ENCODE data around the gene NCKAP5. TPM values are rescaled to one million over a fixed set of nuclear protein-coding genes. Genes with fewer than 3 reads are reported as not detected.
A peak's percentile ranks its signal among the peaks of the same experiment; 100 is the strongest.

NCKAP5 gene
- total RNA-seq, 6 donors from 2014 or later = 22.1 to 51.1 (median 41.4) TPM

DNA sequence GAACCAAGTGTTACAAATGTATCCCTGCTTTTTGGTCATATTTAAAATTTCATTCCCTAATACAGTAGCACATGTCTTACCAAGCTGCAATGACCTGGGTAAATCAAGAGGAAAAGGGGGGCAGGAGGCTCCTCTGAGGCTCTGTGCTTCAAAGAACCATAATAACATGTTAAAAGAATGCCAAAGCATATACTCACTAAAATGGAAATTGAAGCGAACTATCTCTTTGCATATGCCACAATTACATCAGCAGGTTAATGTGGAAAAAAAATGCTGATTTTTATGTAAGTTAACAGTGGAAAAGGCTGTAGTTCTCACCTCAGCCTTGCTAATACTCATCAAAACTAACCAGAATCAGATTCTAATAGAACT lies 37.5 kb upstream of the NCKAP5 start:
- no peak for ATAC-seq (ENCODE audit: low FRiP score in 2 of 2)
- 86 to 94% methylated on average over 1 of the region's 1 CpG for WGBS, 2 donors
- no peaks in the 10 kb centered on the region for H3K9me3 ChIP-seq
- no peak for DNase-seq
- H3K36me3 ChIP-seq = no peaks in the 10 kb centered on the region
- no peak overlapping the region for H3K27ac ChIP-seq
- TF ChIP-seq EP300 (IDR thresholded peaks at IDR 0.05) (no peak), POLR2AphosphoS5 (IDR thresholded peaks at IDR 0.05) (no peak), POLR2A (IDR thresholded peaks at IDR 0.05) (no peak)
- TF ChIP-seq, protein P1, sequence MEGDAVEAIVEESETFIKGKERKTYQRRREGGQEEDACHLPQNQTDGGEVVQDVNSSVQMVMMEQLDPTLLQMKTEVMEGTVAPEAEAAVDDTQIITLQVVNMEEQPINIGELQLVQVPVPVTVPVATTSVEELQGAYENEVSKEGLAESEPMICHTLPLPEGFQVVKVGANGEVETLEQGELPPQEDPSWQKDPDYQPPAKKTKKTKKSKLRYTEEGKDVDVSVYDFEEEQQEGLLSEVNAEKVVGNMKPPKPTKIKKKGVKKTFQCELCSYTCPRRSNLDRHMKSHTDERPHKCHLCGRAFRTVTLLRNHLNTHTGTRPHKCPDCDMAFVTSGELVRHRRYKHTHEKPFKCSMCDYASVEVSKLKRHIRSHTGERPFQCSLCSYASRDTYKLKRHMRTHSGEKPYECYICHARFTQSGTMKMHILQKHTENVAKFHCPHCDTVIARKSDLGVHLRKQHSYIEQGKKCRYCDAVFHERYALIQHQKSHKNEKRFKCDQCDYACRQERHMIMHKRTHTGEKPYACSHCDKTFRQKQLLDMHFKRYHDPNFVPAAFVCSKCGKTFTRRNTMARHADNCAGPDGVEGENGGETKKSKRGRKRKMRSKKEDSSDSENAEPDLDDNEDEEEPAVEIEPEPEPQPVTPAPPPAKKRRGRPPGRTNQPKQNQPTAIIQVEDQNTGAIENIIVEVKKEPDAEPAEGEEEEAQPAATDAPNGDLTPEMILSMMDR (IDR thresholded peaks at IDR 0.05) = no peak
- no peaks in the 10 kb centered on the region for H3K27me3 ChIP-seq
- H3K4me1 ChIP-seq = peaks cover 0 to 3% (median 0%) of the 10 kb centered on the region in 4 donors
- H3K4me3 ChIP-seq = no peak overlapping the region

- TF ChIP-seq POLR2A (IDR thresholded peaks at IDR 0.05) = no peak
- no peak for TF ChIP-seq EP300 (IDR thresholded peaks at IDR 0.05)
- TF ChIP-seq, protein P1 (IDR thresholded peaks at IDR 0.05) = no peak
- TF ChIP-seq POLR2AphosphoS5 (IDR thresholded peaks at IDR 0.05) = no peak
- Histone ChIP-seq H3K27ac (no peak overlapping the region), H3K4me3 (no peak overlapping the region), H3K27me3 (no peaks in the 10 kb centered on the region), H3K9me3 (no peaks in the 10 kb centered on the region), H3K36me3 (no peaks in the 10 kb centered on the region), H3K4me1 (peaks cover 0 to 3% (median 0%) of the 10 kb centered on the region in 4 donors)
- DNase-seq (no peak), ATAC-seq (ENCODE audit: low FRiP score in 2 of 2) (no peak)
- 63 to 64% methylated on average over 7 of the region's 7 CpGs for WGBS, 2 donors
Measured at GRCh38 chr2:133605011-133605765, 36.9 kb upstream of the NCKAP5 start.

- H3K27me3 ChIP-seq = no peaks in the 10 kb centered on the region
- H3K27ac ChIP-seq = no peak overlapping the region
- no peaks in the 10 kb centered on the region for H3K36me3 ChIP-seq
- H3K9me3 ChIP-seq = no peaks in the 10 kb centered on the region
- TF ChIP-seq POLR2A (IDR thresholded peaks at IDR 0.05) (no peak), EP300 (IDR thresholded peaks at IDR 0.05) (no peak), POLR2AphosphoS5 (IDR thresholded peaks at IDR 0.05) (no peak)
- TF ChIP-seq, protein P1 (IDR thresholded peaks at IDR 0.05) = no peak
- ATAC-seq (ENCODE audit: low FRiP score in 2 of 2) (no peak), DNase-seq (no peak)
- 88 to 94% methylated on average over 10 of the region's 10 CpGs for WGBS, 2 donors
- no peak overlapping the region for H3K4me3 ChIP-seq
- peaks cover 0 to 3% (median 0%) of the 10 kb centered on the region in 4 donors for H3K4me1 ChIP-seq
Measured at GRCh38 chr2:133603109-133603508, 34.8 kb upstream of the NCKAP5 start.

DNA sequence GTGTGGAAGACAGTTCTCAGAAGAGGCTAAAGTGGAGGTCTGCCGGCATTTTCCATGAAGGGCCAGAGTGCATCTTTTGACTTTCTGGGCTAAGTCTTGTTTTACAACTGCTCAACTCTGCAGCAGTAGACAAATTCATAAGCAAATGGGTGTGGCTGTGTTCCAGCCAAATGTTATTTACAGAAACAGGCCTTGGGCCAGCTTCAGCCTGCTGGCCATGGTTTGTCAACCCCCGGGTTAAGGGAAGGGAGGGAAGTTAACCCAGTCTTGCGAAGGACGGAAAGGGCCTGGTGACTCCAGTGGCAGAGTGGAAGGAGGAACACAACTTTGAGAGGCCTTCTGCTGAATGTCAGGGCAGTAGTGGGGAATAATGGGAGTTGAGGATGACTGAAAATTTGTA lies 34.3 kb upstream of the NCKAP5 start:
- Histone ChIP-seq H3K4me1 (peaks cover 0 to 3% (median 0%) of the 10 kb centered on the region in 4 donors), H3K9me3 (no peaks in the 10 kb centered on the region), H3K36me3 (no peaks in the 10 kb centered on the region), H3K4me3 (no peak overlapping the region), H3K27ac (no peak overlapping the region), H3K27me3 (no peaks in the 10 kb centered on the region)
- DNase-seq (no peak), ATAC-seq (ENCODE audit: low FRiP score in 2 of 2) (peak in 1 of 2 donors; percentile 34)
- TF ChIP-seq POLR2A (IDR thresholded peaks at IDR 0.05) (no peak), EP300 (IDR thresholded peaks at IDR 0.05) (no peak), POLR2AphosphoS5 (IDR thresholded peaks at IDR 0.05) (no peak)
- TF ChIP-seq, protein P1 (IDR thresholded peaks at IDR 0.05) = no peak
- 55 to 58% methylated on average over 4 of the region's 4 CpGs for WGBS, 2 donors

Measured in upper lobe of left lung (tissue), 6 donors.